Activated CD4-positive, alpha-beta memory T cell treated with anti-CD3 and anti-CD28 coated beads for 36 hours (primary cell): ENCODE measurements around the gene KRTAP9-1. TPM values are rescaled to one million over a fixed set of nuclear protein-coding genes. Genes with fewer than 3 reads are reported as not detected.
"Not testable (repeated sequence)": the region's sequence is repeated elsewhere in the genome, so short reads cannot be mapped to it uniquely, and the experiment has no call there.

Source experiments
- CTCF ChIA-PET: fragments of 350-600 bp; sonication (Branson Sonifier 250); formaldehyde crosslinking; loops from one replicate; lab custom pipeline; 2021; ENCODE audit warnings: antibody characterized with exemption, inconsistent platforms; lab: Charles Lee
- POLR2A ChIA-PET: fragments of 350-600 bp; sonication (Branson Sonifier 250); formaldehyde crosslinking; loops from one replicate; lab custom pipeline; 2021; ENCODE audit warnings: antibody characterized with exemption; lab: Charles Lee
- DNase-seq: peaks from one replicate; pipeline ENCODE4 v3.0.0-alpha.2; 2020
- H3K27ac Mint-ChIP-seq: one replicate; pipeline ENCODE4 v1.8.0; 2021; ENCODE audit warnings: mixed read lengths
- H3K27me3 Mint-ChIP-seq: one replicate; pipeline ENCODE4 v1.8.0; 2021; ENCODE audit warnings: mixed read lengths
- H3K36me3 Mint-ChIP-seq: one replicate; pipeline ENCODE4 v1.8.0; 2021; ENCODE audit warnings: mixed read lengths
- H3K4me1 Mint-ChIP-seq: one replicate; pipeline ENCODE4 v1.8.0; 2021; ENCODE audit warnings: low read depth, mixed read lengths
- H3K4me3 Mint-ChIP-seq: one replicate; pipeline ENCODE4 v1.8.0; 2021; ENCODE audit warnings: mild to moderate bottlenecking, mixed read lengths
- H3K9me3 Mint-ChIP-seq: one replicate; pipeline ENCODE4 v1.8.0; 2021; ENCODE audit warnings: mixed read lengths
- intact Hi-C: fragments of 100-400 bp; cut with micrococcal nuclease; formaldehyde crosslinking; loops from one replicate; pipeline ENCODE4 v1.15.1; 2023
- total RNA-seq, 2 experiments: library from RNA; stranded (reverse); gene quantifications; one replicate each; pipeline ENCODE4 v1.2.3, GENCODE V29; 2021

KRTAP9-1 gene
- total RNA-seq, 2 experiments from 2014 or later: not detected

GRCh38 chr17:41190328-41190727, 641 bp downstream of the KRTAP9-1 start:
- no peak overlapping the region for H3K4me3 Mint-ChIP-seq
- ChIA-PET CTCF (no interaction called here), POLR2A (no interaction called here)
- no peak overlapping the region for H3K27ac Mint-ChIP-seq
- intact Hi-C loops: no loop called here
- DNase-seq: no peak
- no peaks in the 10 kb centered on the region for H3K36me3 Mint-ChIP-seq
- H3K27me3 Mint-ChIP-seq: peaks cover 13% of the 10 kb centered on the region
- H3K9me3 Mint-ChIP-seq: peaks cover 3% of the 10 kb centered on the region
- no peaks in the 10 kb centered on the region for H3K4me1 Mint-ChIP-seq

GRCh38 chr17:41196068-41196467, 6.4 kb downstream of the KRTAP9-1 start:
- CTCF ChIA-PET: no interaction called here
- no peak overlapping the region for H3K27ac Mint-ChIP-seq
- no peaks in the 10 kb centered on the region for H3K4me1 Mint-ChIP-seq
- intact Hi-C loops: no loop called here
- POLR2A ChIA-PET: no interaction called here
- no peaks in the 10 kb centered on the region for H3K36me3 Mint-ChIP-seq
- H3K9me3 Mint-ChIP-seq: peaks cover 6% of the 10 kb centered on the region
- DNase-seq: no peak
- peaks cover 4% of the 10 kb centered on the region for H3K27me3 Mint-ChIP-seq
- H3K4me3 Mint-ChIP-seq: no peak overlapping the region

- Mint-ChIP-seq H3K4me3 (no peak overlapping the region), H3K36me3 (no peaks in the 10 kb centered on the region), H3K27ac (no peak overlapping the region), H3K9me3 (peaks cover 3% of the 10 kb centered on the region), H3K27me3 (no peaks in the 10 kb centered on the region), H3K4me1 (no peaks in the 10 kb centered on the region)
- ChIA-PET POLR2A (no interaction called here), CTCF (interaction anchor here (0.6 kb wide), 1 partner anchor 449 kb away, joined by 4 read pairs; no protein-coding TSS in a partner anchor)
- DNase-seq: no peak
- intact Hi-C loops: no loop called here
These were observed 9.9 kb downstream of the KRTAP9-1 start for GRCh38 chr17:41199421-41200078.

DNA sequence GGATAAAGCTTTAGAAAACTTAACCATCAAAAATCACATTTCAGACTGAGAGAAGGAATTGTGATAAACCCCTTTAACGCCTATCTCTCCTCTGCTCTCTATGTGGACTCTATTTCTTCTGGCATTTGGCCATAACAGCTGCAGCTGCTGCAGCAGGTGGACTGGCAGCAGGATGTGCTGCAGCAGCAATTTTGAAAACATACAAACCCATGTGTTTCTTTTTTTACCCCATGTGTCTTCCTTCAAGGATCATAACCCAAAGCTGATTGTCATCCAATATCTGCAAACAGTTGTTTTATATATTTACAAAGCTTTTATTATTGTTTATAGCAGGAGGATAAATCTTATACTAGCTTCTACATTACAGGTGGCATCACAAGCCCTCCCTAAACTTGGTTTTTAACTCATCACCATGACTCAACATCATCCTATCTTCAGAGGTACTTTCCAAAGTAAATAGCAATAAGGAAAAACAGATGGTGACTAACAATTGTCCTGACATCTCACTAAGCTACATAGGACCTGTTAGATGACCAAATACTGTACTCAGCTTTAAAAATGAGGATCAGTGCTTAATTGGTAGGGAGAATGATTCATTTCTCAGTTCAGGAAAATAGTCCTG, 22.3 kb downstream of the KRTAP9-1 start:
- Mint-ChIP-seq H3K27ac (no peak overlapping the region), H3K4me1 (peaks cover 8% of the 10 kb centered on the region)

GRCh38 chr17:41212524-41213169, 23.0 kb downstream of the KRTAP9-1 start:
- Mint-ChIP-seq H3K4me3 (no peak overlapping the region), H3K27me3 (peaks cover 23% of the 10 kb centered on the region), H3K36me3 (no peaks in the 10 kb centered on the region), H3K4me1 (peaks cover 8% of the 10 kb centered on the region), H3K27ac (no peak overlapping the region), H3K9me3 (no peaks in the 10 kb centered on the region)
- intact Hi-C loops: no loop called here
- CTCF ChIA-PET: interaction anchor here (2.4 kb wide), 1 partner anchor 436 kb away, joined by 5 read pairs; no protein-coding TSS in a partner anchor
- POLR2A ChIA-PET: no interaction called here
- no peak for DNase-seq

More for the DNA sequence above, 22.3 kb downstream of the KRTAP9-1 start:
- intact Hi-C loops: no loop called here
- Mint-ChIP-seq H3K9me3 (no peaks in the 10 kb centered on the region), H3K27me3 (peaks cover 23% of the 10 kb centered on the region), H3K36me3 (no peaks in the 10 kb centered on the region), H3K4me3 (no peak overlapping the region)
- ChIA-PET POLR2A (no interaction called here), CTCF (interaction anchor here (1.2 to 2.4 kb wide), 2 partner anchors 437 to 451 kb away, joined by 3 to 5 read pairs; no protein-coding TSS in a partner anchor)
- DNase-seq: no peak

GRCh38 chr17:41215681-41216080, 26.0 kb downstream of the KRTAP9-1 start:
- H3K9me3 Mint-ChIP-seq: peaks cover 12% of the 10 kb centered on the region
- H3K36me3 Mint-ChIP-seq: no peaks in the 10 kb centered on the region
- peaks cover 8% of the 10 kb centered on the region for H3K4me1 Mint-ChIP-seq
- no peak overlapping the region for H3K4me3 Mint-ChIP-seq
- H3K27ac Mint-ChIP-seq: no peak overlapping the region
- DNase-seq: no peak
- ChIA-PET POLR2A (no interaction called here), CTCF (no interaction called here)
- intact Hi-C loops: no loop called here
- H3K27me3 Mint-ChIP-seq: peaks cover 7% of the 10 kb centered on the region

DNA sequence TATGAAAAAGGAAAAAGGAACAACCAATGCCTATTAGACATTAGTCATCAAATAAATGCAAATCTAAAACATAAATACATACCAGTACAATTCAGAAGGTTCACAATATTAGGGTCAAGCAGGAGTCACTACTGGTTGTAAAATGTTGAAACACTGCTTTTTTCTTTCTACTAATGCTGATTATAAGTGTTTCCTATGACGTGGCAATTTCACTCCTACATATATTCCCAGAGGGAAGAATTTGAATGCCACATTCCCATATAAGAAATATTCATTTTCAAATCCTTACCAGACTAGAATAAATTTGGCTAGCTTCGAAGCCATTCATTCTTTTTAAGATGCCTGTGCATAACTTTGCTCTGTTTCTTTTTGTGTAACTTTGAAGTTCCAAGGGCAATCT, 34.1 kb downstream of the KRTAP9-1 start:
- Mint-ChIP-seq H3K4me3 (no peak overlapping the region), H3K4me1 (no peaks in the 10 kb centered on the region), H3K36me3 (no peaks in the 10 kb centered on the region), H3K27ac (no peak overlapping the region), H3K27me3 (peaks cover 5% of the 10 kb centered on the region), H3K9me3 (peaks cover 13% of the 10 kb centered on the region)
- intact Hi-C loops: no loop called here
- no peak for DNase-seq
- CTCF ChIA-PET: no interaction called here
- POLR2A ChIA-PET: no interaction called here

- no peaks in the 10 kb centered on the region for H3K4me1 Mint-ChIP-seq
- no peak overlapping the region for H3K4me3 Mint-ChIP-seq
- intact Hi-C loops: no loop called here
- ChIA-PET POLR2A (no interaction called here), CTCF (no interaction called here)
- no peaks in the 10 kb centered on the region for H3K36me3 Mint-ChIP-seq
- DNase-seq: no peak
- peaks cover 3% of the 10 kb centered on the region for H3K27me3 Mint-ChIP-seq
- H3K27ac Mint-ChIP-seq: no peak overlapping the region
- no peaks in the 10 kb centered on the region for H3K9me3 Mint-ChIP-seq
These were observed 36.4 kb downstream of the KRTAP9-1 start for GRCh38 chr17:41226051-41226450.

GRCh38 chr17:41226598-41227095, 37.0 kb downstream of the KRTAP9-1 start, which contains the start of gene KRTAP9-2:
Gene KRTAP9-2 (plus strand): TSS chr17:41226648. CDS start chr17:41226655, 7 bp downstream.
- H3K27me3 Mint-ChIP-seq, H3K36me3 Mint-ChIP-seq, DNase-seq, CTCF ChIA-PET, H3K4me3 Mint-ChIP-seq, H3K27ac Mint-ChIP-seq, H3K9me3 Mint-ChIP-seq, H3K4me1 Mint-ChIP-seq, POLR2A ChIA-PET, intact Hi-C loops: not testable (repeated sequence)

GRCh38 chr17:41230094-41230493, 40.4 kb downstream of the KRTAP9-1 start:
- no peak for DNase-seq
- Mint-ChIP-seq H3K36me3 (no peaks in the 10 kb centered on the region), H3K4me3 (no peak overlapping the region), H3K9me3 (no peaks in the 10 kb centered on the region), H3K4me1 (no peaks in the 10 kb centered on the region), H3K27me3 (peaks cover 19% of the 10 kb centered on the region), H3K27ac (no peak overlapping the region)
- ChIA-PET CTCF (no interaction called here), POLR2A (no interaction called here)
- intact Hi-C loops: no loop called here

DNA sequence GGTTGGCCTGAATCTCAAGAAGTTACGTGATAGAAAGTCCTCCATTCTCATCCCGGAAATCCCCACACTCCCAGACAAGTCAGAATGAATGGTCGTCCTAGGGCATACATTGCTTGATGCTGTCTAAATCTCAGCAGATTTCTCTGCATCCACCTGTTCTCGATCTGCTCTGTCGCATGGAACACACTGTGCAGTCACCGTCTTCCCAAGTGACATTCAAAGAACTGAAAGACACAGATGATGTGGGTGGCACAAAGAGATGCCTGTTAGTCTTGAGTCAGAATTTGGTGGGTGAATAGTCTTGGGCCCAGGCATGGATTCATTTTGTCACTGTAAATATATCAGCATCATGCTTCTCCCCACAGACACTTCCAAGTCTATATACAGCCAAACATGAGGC, 42.0 kb downstream of the KRTAP9-1 start:
- Mint-ChIP-seq H3K9me3 (no peaks in the 10 kb centered on the region), H3K4me1 (no peaks in the 10 kb centered on the region), H3K27me3 (peaks cover 19% of the 10 kb centered on the region), H3K27ac (no peak overlapping the region), H3K36me3 (no peaks in the 10 kb centered on the region), H3K4me3 (no peak overlapping the region)
- CTCF ChIA-PET: no interaction called here
- POLR2A ChIA-PET: no interaction called here
- intact Hi-C loops: no loop called here
- DNase-seq: no peak

DNA sequence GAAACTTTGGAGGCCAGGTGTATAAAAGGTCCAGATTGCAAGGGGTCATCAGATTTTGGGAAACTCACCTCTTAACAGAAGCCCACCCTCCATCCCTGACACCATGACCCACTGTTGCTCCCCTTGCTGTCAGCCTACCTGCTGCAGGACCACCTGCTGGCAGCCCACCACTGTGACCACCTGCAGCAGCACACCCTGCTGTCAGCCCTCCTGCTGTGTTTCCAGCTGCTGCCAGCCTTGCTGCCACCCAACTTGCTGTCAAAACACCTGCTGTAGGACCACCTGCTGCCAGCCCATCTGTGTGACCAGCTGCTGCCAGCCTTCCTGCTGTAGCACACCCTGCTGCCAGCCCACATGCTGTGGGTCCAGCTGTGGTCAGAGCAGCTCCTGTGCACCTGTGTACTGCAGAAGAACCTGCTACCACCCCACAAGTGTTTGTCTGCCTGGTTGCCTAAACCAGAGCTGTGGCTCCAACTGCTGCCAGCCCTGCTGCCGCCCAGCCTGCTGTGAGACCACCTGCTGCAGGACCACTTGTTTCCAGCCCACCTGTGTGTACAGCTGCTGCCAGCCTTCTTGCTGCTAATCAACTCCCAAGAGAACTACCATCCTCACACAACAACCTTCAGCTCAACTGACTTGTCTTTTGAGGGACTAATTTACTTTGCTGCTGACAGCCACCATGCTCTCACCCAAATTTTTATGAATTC, 42.9 kb downstream of the KRTAP9-1 start, which contains the start of gene KRTAP9-3:
TSS of gene KRTAP9-3 (plus strand) at position 51 of the 707 bp plus-strand sequence. CDS start at position 104, 53 bp downstream.
- H3K4me1 Mint-ChIP-seq, H3K27ac Mint-ChIP-seq, POLR2A ChIA-PET, CTCF ChIA-PET, intact Hi-C loops, DNase-seq, H3K4me3 Mint-ChIP-seq, H3K9me3 Mint-ChIP-seq, H3K36me3 Mint-ChIP-seq: not testable (repeated sequence)
- peaks cover 19% of the 10 kb centered on the region for H3K27me3 Mint-ChIP-seq
